HG03025 (cell line): Measurements from ENCODE around the gene NCAPG2.

ENCODE experiments used
- ATAC-seq: cut with Tn5 transposase; IDR thresholded peaks from one replicate; pipeline ENCODE4 v1.9.1; 2021; ENCODE audit warnings: mild to moderate bottlenecking, moderate library complexity; ENCODE audit not compliant: unreplicated experiment, low FRiP score

The NCAPG2 gene

DNA sequence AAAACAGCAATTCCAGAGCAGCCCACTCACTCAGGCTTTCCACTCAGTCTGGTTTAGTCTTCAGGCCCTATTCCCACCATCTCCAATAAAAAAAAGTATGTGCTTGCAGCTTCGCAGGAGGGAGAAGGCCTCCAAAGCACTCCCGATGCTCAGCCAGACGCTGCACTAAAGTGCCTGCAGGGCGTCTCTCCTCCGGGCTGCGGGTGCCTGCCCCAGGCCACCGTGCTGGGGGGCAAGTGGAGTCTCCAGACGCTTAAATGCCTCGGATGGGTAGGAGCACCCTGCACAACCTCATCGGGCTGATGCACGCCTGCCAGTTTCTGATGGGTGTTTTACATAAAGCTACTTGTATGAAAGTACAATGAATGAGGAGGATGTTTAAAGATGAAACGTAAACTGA is 31.3 kb upstream of the NCAPG2 start:
- ATAC-seq: no peak

DNA sequence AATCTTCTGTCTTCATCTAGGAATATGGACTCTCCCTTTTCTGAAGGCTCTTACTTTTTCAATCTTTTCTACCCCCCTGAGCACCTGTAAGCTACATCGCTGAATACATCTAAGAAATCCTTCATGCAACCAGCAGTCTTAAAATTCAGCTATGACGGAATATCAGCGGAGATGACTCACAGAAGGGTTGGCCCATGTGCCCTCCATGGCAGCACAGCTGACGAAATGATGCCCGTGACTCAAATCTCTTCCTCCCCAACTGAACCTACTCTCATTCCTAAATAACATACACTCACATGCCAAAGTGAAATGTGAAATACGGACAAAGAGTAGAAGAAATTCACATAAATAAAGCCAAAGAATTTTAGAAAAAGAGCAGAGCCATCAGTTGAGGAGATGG is 30.3 kb upstream of the NCAPG2 start:
- ATAC-seq: no peak

DNA sequence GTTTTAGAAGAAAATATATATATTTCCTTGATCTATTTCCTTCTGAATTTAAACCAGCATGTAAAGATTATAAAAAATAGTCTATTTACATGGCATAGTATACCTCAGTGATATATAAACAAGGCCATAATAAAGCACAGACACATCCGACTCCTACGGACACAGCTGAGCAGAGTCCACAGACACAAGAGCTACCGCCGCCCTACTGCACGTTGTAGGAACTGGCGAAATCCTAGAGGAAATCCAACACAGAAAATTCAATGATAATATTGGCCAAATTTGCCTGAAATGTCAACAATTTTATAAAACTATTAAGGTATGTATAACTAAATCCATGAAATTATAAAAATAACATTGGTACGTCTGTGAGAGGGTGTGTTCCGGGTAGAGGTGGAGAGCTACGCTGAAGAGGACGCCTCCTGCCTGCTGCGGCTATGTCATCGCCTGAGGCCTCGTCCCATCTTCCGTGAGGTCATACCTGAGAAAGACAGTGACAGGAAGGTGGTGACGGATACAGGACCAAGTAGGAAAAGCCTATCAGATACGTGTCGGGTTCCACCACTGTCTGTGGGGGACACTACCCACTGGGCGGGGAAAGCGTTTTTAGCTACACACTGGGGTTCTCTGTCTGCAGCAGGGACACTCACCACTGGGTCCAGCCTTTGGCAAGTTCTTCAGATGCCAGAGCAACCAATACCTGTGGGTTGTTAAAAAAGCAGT is 29.3 kb upstream of the NCAPG2 start:
- no peak for ATAC-seq

DNA sequence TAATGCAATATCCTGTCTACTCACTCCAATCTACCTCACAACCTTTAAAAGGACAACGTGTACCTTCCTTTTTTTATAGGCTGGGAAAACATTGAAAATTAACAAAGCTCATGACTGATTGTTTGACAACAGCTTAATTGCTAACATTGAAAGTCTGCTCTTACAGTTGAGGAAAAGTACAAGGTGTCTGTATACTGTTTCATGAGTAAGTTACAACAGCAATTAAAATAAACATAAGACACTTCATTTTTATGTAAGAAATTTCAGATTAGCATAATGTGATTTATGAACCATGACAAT is 28.6 kb upstream of the NCAPG2 start:
- no peak for ATAC-seq

DNA sequence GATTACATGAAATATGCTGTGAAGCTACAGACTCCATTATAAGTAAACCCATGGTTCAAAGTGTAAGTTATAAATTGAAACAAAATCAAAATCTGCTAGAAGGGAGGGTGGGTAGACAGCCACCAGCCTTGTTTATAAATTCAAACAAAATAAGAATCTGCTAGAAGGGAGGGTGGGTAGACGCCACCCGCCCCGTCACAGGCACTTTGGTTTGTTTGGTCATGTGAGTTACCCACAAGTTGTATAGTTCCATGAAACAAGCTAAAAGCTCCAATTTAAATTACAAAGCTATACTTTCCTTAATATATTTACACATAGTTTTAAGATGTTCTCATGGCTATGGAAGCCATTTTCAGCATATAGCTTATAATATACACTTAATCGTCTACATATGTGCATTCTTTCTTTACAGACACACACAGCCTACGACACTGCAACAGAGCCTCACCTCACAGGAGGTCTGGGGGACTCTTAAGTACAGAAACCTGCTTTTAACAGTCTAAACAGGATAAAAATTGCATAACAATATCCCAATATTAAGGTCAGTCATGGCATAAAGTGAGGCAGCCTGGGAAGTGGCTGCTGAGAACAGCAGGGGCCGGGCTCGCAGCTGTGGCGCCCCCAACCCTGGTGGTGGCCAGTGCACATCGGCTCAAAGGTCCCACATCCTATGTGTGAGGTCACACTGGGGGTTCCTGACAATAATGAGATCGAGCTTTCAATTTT is 28.1 kb upstream of the NCAPG2 start:
- no peak for ATAC-seq

DNA sequence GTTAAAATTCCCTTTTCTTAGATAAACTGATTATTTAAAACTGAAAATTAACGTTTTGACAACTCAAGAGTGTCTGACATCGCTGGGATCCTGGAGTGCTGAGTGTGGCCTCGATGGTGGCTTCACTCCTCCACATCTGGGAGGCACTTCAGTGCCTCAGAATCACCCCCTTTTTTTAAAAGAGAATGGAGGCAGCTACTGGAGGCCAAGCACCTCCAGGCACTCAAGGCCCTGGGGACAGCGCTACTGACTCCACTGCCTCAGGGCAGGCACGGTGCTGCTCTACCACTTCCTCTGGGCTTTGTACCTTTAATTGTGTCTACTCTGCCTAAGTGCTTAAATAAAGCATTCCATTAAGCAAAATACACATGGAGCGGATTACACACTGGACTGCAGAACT is 27.2 kb upstream of the NCAPG2 start:
- ATAC-seq: no peak

DNA sequence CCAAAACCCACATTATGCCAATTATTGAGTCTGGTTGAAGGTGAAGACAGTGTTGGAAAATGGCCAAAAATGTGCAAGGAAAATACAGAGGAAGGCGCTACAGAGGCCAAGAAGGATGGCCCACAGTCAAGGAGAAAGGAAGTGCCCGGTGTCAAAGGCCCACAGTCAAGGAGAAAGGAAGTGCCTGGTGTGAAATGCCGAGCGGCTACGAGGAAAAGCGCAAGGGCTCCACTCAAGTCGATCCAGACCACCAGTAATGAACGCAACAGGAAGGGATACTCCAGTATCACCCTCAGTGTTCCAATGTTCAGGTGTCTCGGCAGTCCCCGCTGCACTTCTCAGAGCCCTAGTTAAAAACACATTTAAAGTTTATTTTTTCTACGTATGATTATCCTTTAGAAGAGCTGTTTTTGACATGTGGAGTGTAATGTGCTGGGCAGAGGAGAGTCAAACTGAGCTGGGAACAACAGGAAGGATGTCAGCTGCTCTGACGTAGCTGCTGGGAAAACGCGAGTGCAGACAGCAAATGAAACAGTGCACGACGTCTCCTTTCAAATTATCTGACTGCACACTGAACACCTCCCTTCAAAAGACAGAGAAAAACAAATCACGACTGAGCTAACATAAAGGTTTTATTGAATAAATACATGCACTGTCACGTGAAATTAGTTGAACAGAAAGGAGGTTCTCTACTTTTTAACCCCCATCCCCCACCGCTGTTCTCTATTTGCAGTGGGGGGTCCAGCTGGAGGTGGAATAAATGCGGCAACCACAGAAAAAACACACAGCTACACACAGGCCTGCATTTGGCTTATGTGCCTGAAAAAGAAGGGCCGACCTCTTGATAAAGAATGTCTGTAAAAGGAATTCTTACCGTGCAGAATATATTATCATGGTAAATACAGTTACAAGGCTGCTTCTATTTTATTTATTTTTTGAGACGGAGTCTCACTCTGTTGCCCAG is 26.1 kb upstream of the NCAPG2 start:
- ATAC-seq: no peak

DNA sequence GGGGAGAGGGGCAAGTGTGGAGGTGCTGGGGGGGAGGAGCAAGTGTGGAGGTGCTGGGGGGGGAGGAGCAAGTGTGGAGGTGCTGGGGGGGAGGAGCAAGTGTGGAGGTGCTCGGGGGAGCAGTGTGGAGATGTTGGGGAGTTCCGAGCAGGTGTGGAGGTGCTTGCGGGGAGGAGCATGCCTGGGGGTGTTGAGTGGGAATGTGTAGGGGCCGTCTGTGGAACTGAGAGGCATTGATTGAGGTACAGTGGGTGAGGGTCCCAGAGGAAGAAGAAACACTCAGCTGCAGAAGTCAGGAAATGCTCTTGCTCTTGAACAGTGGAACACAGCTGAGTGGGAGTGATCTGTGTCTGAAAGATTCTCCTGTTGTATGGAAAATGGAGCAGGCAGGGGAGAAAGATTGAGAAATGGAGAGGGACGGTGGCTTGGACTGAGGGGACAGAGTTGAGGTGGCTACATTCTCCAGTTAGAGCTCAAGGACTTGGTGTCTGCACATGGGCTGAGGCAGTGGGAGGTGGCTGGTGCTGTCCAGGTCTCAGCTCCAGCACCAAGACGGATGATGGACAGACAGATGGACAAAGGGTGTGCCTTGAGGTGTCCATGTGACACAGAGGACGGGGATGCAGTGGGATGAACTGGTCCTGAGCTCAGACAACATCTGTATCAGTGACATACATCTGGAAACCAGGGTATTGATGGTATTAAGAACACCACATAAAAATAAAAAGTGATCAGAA is 25.2 kb upstream of the NCAPG2 start:
- no peak for ATAC-seq

DNA sequence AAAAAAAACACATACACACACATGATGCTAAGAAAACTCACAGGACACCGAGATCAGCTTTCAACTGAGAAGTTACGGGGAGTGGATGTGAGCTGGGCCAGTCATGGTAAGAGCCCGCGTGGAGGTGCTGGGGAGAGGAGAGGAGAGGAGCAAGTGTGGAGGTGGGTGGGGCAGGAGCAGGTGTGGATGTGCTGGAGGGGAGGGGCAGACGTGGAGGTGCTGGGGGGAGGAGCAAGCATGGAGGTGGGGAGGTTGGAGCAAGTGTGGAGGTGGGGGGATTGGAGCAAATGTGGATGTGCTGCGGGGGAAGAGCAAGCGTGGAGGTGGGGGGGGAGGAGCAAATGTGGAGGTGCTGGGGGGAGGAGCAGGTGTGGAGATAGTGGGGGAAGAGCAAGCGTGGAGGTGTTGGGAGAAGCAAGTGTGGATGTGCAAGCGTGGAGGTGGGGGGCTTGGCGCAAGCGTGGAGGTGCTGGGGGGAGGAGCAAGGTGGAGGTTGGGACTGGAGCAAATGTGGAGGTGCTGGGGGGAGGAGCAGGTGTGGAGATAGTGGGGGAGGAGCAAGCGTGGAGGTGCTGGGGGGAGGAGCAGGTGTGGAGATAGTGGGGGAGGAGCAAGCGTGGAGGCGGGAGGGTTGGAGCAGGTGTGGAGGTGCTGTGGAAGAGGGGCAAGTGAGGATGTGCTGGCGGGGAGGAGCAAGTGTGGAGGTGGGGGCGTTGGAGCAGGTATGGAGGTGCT is 24.5 kb upstream of the NCAPG2 start:
- no peak for ATAC-seq

DNA sequence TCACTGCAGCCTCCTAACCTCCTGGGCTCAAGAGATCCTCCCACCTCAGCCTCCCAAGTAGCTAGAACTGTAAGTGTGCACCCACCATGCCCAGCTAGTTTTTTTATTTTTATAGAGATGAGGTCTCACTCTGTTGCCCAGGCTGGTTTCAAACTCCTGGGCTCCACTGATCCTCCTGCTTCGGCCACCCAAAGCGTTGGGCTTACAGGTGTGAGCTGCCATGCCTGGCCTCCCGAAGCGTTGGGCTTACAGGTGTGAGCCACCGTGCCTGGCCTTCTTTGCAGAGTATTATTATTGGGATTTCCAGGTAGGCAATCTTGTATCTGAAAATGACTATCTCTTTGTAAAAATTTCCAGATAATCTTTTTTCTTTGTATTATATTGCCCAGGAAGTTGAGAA is 23.1 kb upstream of the NCAPG2 start:
- ATAC-seq: no peak

DNA sequence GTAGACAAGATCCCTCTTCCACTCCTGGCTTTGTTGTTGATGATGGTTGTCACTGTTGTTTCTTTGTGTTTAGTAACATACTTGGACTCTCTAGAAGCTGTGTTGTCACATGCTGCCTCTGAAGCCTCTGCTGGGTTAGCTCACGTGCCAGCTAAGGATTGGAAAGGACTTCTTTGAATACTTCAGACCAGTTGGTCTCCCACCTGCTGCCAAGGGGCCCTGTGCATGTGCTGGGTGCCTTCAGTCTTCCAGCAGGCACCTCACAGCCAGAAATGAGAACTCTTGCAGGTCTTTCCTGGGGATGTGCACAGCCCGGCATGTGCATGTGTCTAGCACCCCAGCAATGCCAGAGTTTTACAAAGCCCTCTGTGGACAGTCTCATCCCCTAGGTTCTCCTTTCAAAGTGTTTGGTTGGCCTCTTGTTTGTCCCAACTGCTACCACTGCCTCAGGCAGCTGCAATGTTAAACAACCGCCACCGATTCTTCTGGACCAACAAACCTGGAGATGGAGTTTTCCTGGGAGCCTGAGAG is 21.7 kb upstream of the NCAPG2 start:
- no peak for ATAC-seq

DNA sequence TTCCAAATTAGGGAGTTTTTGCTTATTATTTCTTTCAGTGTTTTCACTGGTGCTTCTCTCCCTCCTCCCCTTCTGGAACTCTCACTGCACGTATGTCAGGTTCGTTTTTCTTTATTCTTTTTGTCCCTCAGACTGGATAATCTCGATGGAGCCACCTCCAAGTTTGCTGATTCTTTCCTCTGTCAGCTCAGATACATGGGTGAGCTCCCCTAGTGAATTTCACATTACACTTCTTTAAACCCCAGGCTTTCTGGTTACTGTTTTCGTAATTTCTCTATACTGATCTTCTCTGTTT is 20.8 kb upstream of the NCAPG2 start:
- ATAC-seq: no peak

DNA sequence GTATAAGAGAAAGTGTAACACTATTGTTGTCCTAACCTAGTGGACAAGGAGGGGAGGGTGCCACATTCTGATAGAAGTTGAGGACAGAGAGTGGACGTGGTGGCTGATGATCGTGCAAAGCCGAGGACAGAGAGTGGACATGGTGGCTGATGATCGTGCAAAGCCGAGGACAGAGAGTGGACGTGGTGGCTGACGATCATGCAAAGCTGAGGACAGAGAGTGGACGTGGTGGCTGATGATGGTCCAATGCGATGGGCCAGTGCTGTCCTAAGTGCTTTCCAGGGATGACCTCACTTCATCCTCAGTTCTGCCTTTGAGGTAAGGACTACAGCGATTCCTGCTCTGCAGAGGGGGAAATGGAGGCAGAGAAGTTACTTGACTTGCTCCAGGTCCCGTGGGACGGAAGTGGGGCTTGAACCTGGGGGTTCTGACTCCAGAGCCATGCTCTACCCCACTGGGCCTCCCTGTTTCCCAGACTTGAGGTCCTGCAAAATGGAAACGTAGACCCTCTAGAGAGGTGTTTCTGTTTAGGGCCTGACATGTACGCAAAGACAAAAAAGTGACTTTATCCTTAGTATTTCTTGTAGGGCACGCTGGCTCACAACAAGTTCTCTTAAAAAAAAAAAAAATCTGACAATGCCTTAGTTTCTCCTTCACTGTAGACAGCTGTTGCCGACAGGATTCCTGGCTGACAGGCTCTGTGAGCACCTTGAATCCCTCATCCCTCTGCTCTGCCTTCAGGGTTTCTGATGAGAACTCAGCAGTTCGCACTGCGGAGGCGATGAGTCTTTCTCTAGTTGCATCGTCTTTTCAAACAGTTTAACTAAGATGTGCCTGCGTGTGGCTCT is 20.3 kb upstream of the NCAPG2 start:
- ATAC-seq: no peak

DNA sequence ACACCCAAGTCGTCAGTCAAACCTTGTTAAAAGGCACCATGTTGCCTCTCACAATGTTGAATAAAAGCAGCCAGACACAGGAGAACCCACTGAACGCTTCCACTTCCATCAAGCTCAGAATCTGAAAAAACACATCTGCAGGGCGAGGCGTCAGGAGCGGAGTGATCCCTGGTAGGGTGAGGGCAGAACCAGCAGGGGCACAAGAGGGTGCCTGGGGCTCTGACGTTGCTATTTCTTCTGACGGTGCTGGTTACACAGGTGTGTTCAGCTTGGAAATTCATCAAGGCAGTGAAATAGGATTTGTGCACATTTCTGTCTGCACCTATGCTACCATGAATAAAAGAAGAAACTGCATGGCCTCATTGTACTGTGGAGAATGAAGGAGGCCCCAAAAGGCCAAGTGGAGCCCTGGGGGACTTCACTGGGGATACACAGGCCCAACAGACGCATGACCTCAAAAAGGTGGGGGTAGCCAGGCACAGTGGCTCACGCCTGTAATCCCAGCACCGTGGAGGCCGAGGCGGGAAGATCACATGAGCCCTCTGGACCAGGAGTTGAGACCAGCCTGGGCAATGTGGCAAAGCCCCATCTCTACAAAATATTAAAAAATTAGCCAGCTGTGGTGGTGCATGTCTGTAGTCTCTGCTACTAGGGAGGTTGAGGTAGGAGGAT is 19.2 kb upstream of the NCAPG2 start:
- ATAC-seq: no peak

DNA sequence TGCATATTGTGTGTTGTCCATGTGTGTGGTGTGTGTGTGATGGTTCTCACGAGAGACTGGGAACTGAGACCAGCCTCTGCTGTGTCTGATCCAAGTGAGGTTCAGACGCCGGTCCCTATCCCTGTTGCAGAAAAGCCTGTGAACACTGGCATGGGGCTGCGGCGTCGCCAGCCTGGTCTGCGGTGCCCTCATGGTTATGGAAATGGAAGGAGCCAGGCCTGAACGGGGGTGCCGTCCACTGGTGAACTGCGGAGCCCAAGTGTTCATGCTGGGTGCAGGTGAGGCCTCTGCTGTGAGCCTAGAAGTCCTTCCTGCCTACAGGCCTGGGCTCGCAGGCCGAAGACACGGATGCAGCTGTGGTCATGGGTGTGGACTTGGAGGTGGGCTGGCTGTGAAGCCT is 18.7 kb upstream of the NCAPG2 start:
- no peak for ATAC-seq

DNA sequence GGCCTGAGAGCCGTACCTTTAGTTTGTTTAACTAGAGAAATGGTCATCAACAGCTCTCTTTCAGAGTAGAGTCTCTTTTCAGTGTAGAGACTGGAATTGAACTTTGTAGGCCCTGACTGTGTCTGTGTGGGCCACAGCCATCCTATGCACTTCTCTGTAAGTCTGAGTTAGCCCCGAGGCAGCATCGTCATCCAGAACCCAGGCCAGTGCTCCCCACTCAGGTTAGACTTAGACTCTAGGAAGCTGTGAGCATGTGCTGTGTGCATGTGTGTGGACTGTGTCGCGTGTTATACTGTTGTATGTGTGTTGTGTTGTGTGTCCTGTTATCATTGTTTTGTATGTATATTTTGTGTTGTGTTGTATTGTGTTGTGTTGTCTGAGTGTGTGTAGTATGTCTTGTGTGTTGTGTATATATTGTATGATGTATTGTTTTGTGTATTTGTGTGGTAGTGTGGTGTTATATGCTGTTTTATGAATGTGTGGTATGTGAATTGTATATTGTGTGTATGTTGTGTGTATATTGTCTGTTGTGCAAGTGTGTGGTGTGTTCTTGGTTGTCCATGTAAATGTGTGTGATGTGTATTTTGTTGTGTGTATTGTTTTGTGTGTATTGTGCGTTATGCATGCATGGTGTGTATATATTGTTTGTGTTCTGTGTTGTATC is 18.1 kb upstream of the NCAPG2 start:
- ATAC-seq: no peak

DNA sequence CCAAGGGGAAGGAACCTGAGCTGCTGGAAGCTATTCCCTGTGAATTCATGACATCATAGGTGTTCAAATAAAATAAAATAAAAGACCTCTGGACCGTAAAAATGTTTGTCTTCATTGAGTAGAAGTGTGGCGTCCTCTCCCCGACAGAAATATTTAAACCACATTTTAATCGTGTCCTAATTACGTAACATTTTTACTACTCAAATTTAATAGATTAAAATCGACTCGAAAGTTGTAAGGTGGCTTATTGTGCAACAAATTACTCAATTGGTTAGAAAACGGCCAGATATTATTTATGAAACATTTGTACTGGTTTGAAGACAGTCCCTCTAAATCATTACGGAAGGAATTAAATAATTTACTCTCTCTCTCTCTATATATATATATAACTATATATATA is 15.5 kb upstream of the NCAPG2 start:
- ATAC-seq: no peak

DNA sequence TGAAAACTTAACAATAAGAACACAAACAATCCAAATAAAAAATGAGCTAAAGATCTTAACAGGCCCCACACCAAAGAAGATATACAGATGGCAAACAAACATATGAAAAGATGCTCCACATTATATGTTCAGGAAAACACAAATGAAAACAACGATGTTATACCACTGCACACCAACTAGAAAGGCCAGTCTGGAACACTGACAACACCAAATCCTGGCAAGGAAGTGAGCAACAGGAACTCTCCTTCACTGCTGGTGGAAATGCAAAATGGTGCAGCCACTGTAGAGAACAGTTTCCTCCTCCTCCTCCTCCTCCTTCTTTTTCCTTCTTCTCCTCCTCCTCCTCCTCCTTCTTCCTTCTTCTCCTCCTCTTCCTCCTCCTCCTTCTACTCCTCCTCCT is 12.2 kb upstream of the NCAPG2 start:
- ATAC-seq: no peak
